Activated T-cell treated with anti-CD3 and anti-CD28 coated beads, Interleukin-2, amount 50 U/mL, for 1 hour (primary cell): Measurements from ENCODE around the gene SNX25.

ENCODE experiments used
- DNase-seq: peaks from one replicate; pipeline ENCODE4 v3.0.0-alpha.2; 2020

SNX25 gene

GRCh38 chr4:185384061-185384460, 174.7 kb downstream of the SNX25 start:
- no peak for DNase-seq

GRCh38 chr4:185384930-185385331, 175.5 kb downstream of the SNX25 start:
- DNase-seq = no peak

- DNase-seq = no peak
Observed at GRCh38 chr4:185387957-185388356, 178.6 kb downstream of the SNX25 start.

GRCh38 chr4:185390941-185391340, 181.5 kb downstream of the SNX25 start:
- no peak for DNase-seq

GRCh38 chr4:185392156-185392555, 182.8 kb downstream of the SNX25 start:
- no peak for DNase-seq

GRCh38 chr4:185394568-185395237, 185.3 kb downstream of the SNX25 start:
- DNase-seq = no peak

GRCh38 chr4:185395238-185395955, 186.0 kb downstream of the SNX25 start, which contains the start of gene LRP2BP:
Gene LRP2BP (minus strand): TSS chr4:185395924. CDS start chr4:185378186, 17,738 bp downstream.
- no peak for DNase-seq

GRCh38 chr4:185395956-185396723, 186.7 kb downstream of the SNX25 start:
- DNase-seq = peak; percentile 98

GRCh38 chr4:185396724-185397385, 187.5 kb downstream of the SNX25 start, which contains the start of gene ANKRD37:
Gene ANKRD37 (plus strand): TSS chr4:185396841. CDS start chr4:185396924, 83 bp downstream.
- DNase-seq = peak; percentile 26

- DNase-seq = no peak
Observed at GRCh38 chr4:185398618-185399017, 189.2 kb downstream of the SNX25 start.

GRCh38 chr4:185399466-185399865, 190.1 kb downstream of the SNX25 start:
- DNase-seq = no peak

GRCh38 chr4:185404031-185404430, 194.6 kb downstream of the SNX25 start:
- DNase-seq = no peak

- DNase-seq = no peak
Observed at GRCh38 chr4:185405296-185405999, 196.1 kb downstream of the SNX25 start.

- no peak for DNase-seq
Observed at GRCh38 chr4:185408432-185408831, 199.0 kb downstream of the SNX25 start.

- DNase-seq = no peak
Observed at GRCh38 chr4:185411849-185412248, 202.5 kb downstream of the SNX25 start.

- DNase-seq = no peak
Observed at GRCh38 chr4:185412412-185412811, 203.0 kb downstream of the SNX25 start.
